OCI-LY1 (cell line): ENCODE data around the gene DZIP3.
"Not testable (repeated sequence)": the region's sequence is repeated elsewhere in the genome, so short reads cannot be mapped to it uniquely, and the experiment has no call there.

Experiments
- H2AFZ ChIP-seq: fragments of 200-600 bp; sonication (generic), shearing (Covaris generic); 2 replicates; pipeline ENCODE4 v1.6.0; 2014; ENCODE audit warnings: antibody characterized with exemption, mild to moderate bottlenecking, low read length
- H3F3A ChIP-seq: fragments of 200-600 bp; sonication (generic), shearing (Covaris generic); 2 replicates; pipeline ENCODE4 v1.6.0; 2014; ENCODE audit warnings: mild to moderate bottlenecking, antibody characterized with exemption, low read length, moderate library complexity; ENCODE audit not compliant: insufficient read depth
- H3K27ac ChIP-seq: fragments of 200-600 bp; sonication (generic); 2 replicates; pipeline ENCODE4 v1.5.1; 2014; ENCODE audit warnings: low read length, mixed run types, mild to moderate bottlenecking, low read depth; ENCODE audit not compliant: poor library complexity, severe bottlenecking
- H3K27me3 ChIP-seq: fragments of 200-600 bp; sonication (generic); 2 replicates; pipeline ENCODE4 v1.6.0; 2014; ENCODE audit warnings: antibody characterized with exemption, mild to moderate bottlenecking, low read length, moderate library complexity; ENCODE audit not compliant: insufficient read depth
- H3K36me3 ChIP-seq: fragments of 200-600 bp; sonication (generic); 2 replicates; pipeline ENCODE4 v1.6.1; 2014; ENCODE audit warnings: mild to moderate bottlenecking, antibody characterized with exemption, low read length, moderate library complexity, mixed read lengths; ENCODE audit not compliant: insufficient read depth
- H3K4me1 ChIP-seq: fragments of 200-600 bp; sonication (generic); 2 replicates; pipeline ENCODE4 v1.5.1; 2014; ENCODE audit warnings: mild to moderate bottlenecking, low read length, moderate library complexity; ENCODE audit not compliant: insufficient read depth, severe bottlenecking
- H3K4me2 ChIP-seq: fragments of 200-600 bp; sonication (generic), shearing (Covaris generic); 2 replicates; pipeline ENCODE4 v1.6.1; 2014; ENCODE audit warnings: low read length
- H3K4me3 ChIP-seq: fragments of 200-600 bp; sonication (generic); 2 replicates; pipeline ENCODE4 v1.5.1; 2014; ENCODE audit warnings: low read length, low read depth, mild to moderate bottlenecking, mixed read lengths; ENCODE audit not compliant: poor library complexity, severe bottlenecking
- H3K79me2 ChIP-seq: fragments of 200-600 bp; shearing (Covaris generic); 2 replicates; pipeline ENCODE4 v1.6.1; 2016; ENCODE audit warnings: mixed run types, low read length, mixed read lengths; ENCODE audit not compliant: insufficient read depth
- H3K9ac ChIP-seq: fragments of 200-600 bp; sonication (generic), shearing (Covaris generic); 2 replicates; pipeline ENCODE4 v1.6.1; 2014; ENCODE audit warnings: mild to moderate bottlenecking, low read length, mixed read lengths
- H3K9me2 ChIP-seq: fragments of 200-600 bp; sonication (generic), shearing (Covaris generic); 2 replicates; pipeline ENCODE4 v1.6.1; 2014; ENCODE audit warnings: low read depth, mild to moderate bottlenecking, low read length, mixed read lengths
- H3K9me3 ChIP-seq: fragments of 200-600 bp; shearing (Covaris generic); 2 replicates; pipeline ENCODE4 v1.6.1; 2014; ENCODE audit warnings: low read length, mixed read lengths
- H4K20me1 ChIP-seq: fragments of 200-600 bp; sonication (generic), shearing (Covaris generic); 2 replicates; pipeline ENCODE4 v1.6.0; 2016; ENCODE audit warnings: mild to moderate bottlenecking, low read length; ENCODE audit not compliant: insufficient read depth
- CTCF ChIP-seq: fragments of 200-600 bp; sonication (generic), shearing (Covaris generic); IDR thresholded peaks from 2 replicates; pipeline ENCODE4 v1.5.1; 2017; ENCODE audit warnings: mild to moderate bottlenecking, antibody characterized with exemption, low read length, moderate library complexity, mixed read lengths
- EZH2 ChIP-seq: fragments of 200-600 bp; sonication (generic), shearing (Covaris generic); IDR thresholded peaks from 2 replicates; pipeline ENCODE4 v1.8.0; 2017; ENCODE audit warnings: borderline replicate concordance, mixed run types, mild to moderate bottlenecking, antibody characterized with exemption, low read length, moderate library complexity, mixed read lengths

DZIP3 gene

GRCh38 chr3:108677811-108678210 lies 88.3 kb downstream of the DZIP3 start:
- H3K4me1 ChIP-seq, result no peaks in the 10 kb centered on the region
- no peaks in the 10 kb centered on the region for H3K9me2 ChIP-seq
- H3K27me3 ChIP-seq, result no peaks in the 10 kb centered on the region
- H3K9me3 ChIP-seq, result no peaks in the 10 kb centered on the region
- H3K4me3 ChIP-seq, result no peak overlapping the region
- no peaks in the 10 kb centered on the region for H4K20me1 ChIP-seq
- H3K36me3 ChIP-seq, result 0 out of 2 replicates have a peak, but pooled peaks cover 10% of the 10 kb centered on the region
- no peak overlapping the region for H2AFZ ChIP-seq
- H3K9ac ChIP-seq, result no peak overlapping the region
- TF ChIP-seq CTCF, result no peak
- TF ChIP-seq EZH2, result no peak
- no peaks in the 10 kb centered on the region for H3F3A ChIP-seq
- H3K27ac ChIP-seq, result no peak overlapping the region
- no peak overlapping the region for H3K4me2 ChIP-seq
- H3K79me2 ChIP-seq, result no peaks in the 10 kb centered on the region

GRCh38 chr3:108692286-108692685 lies 102.8 kb downstream of the DZIP3 start:
- not testable (repeated sequence) for H3K27me3 ChIP-seq, H2AFZ ChIP-seq, H3K79me2 ChIP-seq, H3K9me2 ChIP-seq, H3K4me1 ChIP-seq, H3F3A ChIP-seq, H3K4me3 ChIP-seq, H3K4me2 ChIP-seq, H3K9ac ChIP-seq, H3K27ac ChIP-seq, H4K20me1 ChIP-seq, H3K9me3 ChIP-seq
- peaks cover 28% of the 10 kb centered on the region for H3K36me3 ChIP-seq

- no peak overlapping the region for H2AFZ ChIP-seq
- no peaks in the 10 kb centered on the region for H4K20me1 ChIP-seq
- H3K4me2 ChIP-seq, result no peak overlapping the region
- no peak for TF ChIP-seq EZH2
- no peak for TF ChIP-seq CTCF
- H3K27ac ChIP-seq, result no peak overlapping the region
- no peaks in the 10 kb centered on the region for H3K4me1 ChIP-seq
- H3K9me3 ChIP-seq, result no peaks in the 10 kb centered on the region
- H3K4me3 ChIP-seq, result no peak overlapping the region
- H3K9me2 ChIP-seq, result no peaks in the 10 kb centered on the region
- H3K36me3 ChIP-seq, result peaks cover 10% of the 10 kb centered on the region
- no peak overlapping the region for H3K9ac ChIP-seq
- H3K79me2 ChIP-seq, result no peaks in the 10 kb centered on the region
- no peaks in the 10 kb centered on the region for H3K27me3 ChIP-seq
- no peaks in the 10 kb centered on the region for H3F3A ChIP-seq
These were observed 108.9 kb downstream of the DZIP3 start for GRCh38 chr3:108698461-108698860.

GRCh38 chr3:108705045-108705444 lies 115.5 kb downstream of the DZIP3 start:
- Histone ChIP-seq H3K27me3 (no peaks in the 10 kb centered on the region), H3K27ac (no peak overlapping the region), H3K4me1 (no peaks in the 10 kb centered on the region), H4K20me1 (no peaks in the 10 kb centered on the region), H3K4me2 (no peak overlapping the region), H3K79me2 (no peaks in the 10 kb centered on the region), H3K9me2 (no peaks in the 10 kb centered on the region), H3K9me3 (0 out of 2 replicates have a peak, but pooled peaks cover 3% of the 10 kb centered on the region), H2AFZ (no peak overlapping the region), H3K4me3 (no peak overlapping the region), H3K9ac (no peak overlapping the region), H3K36me3 (no peaks in the 10 kb centered on the region), H3F3A (no peaks in the 10 kb centered on the region)
- no peak for TF ChIP-seq EZH2
- no peak for TF ChIP-seq CTCF
